Measurements from ENCODE around the gene UST.

UST gene

DNA sequence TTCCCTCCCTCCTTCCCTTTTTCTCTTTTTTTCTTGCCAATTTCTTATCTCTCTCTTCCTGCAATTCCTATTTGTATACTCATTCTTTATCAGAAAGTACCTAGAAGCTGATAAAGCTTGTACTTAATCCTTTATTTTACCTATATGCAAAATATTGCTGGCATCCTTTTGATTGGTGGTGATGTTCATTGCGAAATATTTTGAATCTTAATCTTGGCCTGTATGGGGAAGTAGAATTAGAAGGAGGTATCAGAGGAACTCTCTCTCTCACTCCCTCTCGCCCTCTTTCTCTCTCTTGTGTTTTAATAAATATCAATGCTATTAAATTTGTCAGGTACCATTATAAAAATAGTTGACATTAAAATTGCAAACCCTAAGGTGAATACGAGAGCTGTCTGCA, 52.8 kb downstream of the UST start:
- Mint-ChIP-seq H3K4me1 (peaks cover 36% of the 10 kb centered on the region), H3K4me3 (no peak overlapping the region), H3K27ac (no peak overlapping the region), H3K36me3 (no peaks in the 10 kb centered on the region), H3K9me3 (no peaks in the 10 kb centered on the region)
- DNase-seq (ENCODE audit: low spot score in 2 of 2) (no peak), ATAC-seq (no peak)

DNA sequence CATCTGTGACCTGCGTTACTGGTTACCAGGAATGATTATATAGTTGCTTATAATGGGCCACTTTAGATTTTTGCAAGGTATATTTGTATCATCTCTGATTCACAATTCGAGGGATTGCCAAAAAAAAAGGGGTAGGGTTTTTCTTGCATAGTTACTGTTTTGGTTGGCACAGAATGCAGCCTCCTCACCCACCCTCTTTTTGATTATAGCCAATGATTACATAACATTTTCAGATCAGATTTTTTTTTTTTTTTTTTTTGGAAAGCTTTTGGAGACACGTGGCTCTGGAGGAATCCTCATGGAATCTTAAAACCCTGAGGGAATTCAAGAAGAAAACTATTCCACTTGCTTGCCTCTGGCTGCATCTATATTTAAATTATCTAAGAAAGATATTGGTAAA, 53.7 kb downstream of the UST start:
- Mint-ChIP-seq H3K36me3 (no peaks in the 10 kb centered on the region), H3K4me1 (peaks cover 36% of the 10 kb centered on the region), H3K9me3 (no peaks in the 10 kb centered on the region), H3K4me3 (no peak overlapping the region), H3K27ac (no peak overlapping the region)
- no peak for ATAC-seq
- DNase-seq (ENCODE audit: low spot score in 2 of 2) = no peak

GRCh38 chr6:148803979-148804378, 57.1 kb downstream of the UST start:
- H3K36me3 Mint-ChIP-seq = no peaks in the 10 kb centered on the region
- ATAC-seq (no peak), DNase-seq (ENCODE audit: low spot score in 2 of 2) (no peak)
- H3K4me3 Mint-ChIP-seq = no peak overlapping the region
- no peak overlapping the region for H3K27ac Mint-ChIP-seq
- no peaks in the 10 kb centered on the region for H3K9me3 Mint-ChIP-seq
- H3K4me1 Mint-ChIP-seq = peaks cover 30% of the 10 kb centered on the region

DNA sequence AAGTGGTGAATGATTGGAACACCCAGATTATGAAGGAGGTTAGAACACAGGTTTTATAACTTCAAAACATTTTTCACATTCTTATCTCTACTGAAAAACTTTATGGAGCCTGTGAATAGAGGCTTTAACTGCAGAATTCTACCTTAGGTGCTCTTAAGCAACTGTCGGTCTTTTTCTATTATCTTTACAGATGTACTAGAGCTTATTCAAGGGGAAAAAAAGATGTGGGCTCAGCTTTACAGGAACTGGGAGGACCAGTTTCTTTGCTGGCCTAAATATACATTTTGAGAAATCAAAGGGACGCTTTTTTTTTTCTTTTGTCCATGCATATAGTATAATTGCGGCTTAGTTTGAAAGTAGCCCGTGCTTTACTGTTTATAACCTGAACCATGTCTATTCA, 58.9 kb downstream of the UST start:
- H3K27ac Mint-ChIP-seq = no peak overlapping the region
- H3K36me3 Mint-ChIP-seq = no peaks in the 10 kb centered on the region
- DNase-seq (ENCODE audit: low spot score in 2 of 2) (no peak), ATAC-seq (no peak)
- no peaks in the 10 kb centered on the region for H3K9me3 Mint-ChIP-seq
- no peak overlapping the region for H3K4me3 Mint-ChIP-seq
- H3K4me1 Mint-ChIP-seq = peaks cover 35% of the 10 kb centered on the region

GRCh38 chr6:148807784-148808183, 61.0 kb downstream of the UST start:
- H3K27ac Mint-ChIP-seq = no peak overlapping the region

GRCh38 chr6:148808786-148809304, 62.0 kb downstream of the UST start:
- H3K27ac Mint-ChIP-seq = no peak overlapping the region
- peaks cover 22% of the 10 kb centered on the region for H3K4me1 Mint-ChIP-seq
- DNase-seq (ENCODE audit: low spot score in 2 of 2) = no peak
- no peak overlapping the region for H3K4me3 Mint-ChIP-seq
- ATAC-seq = peak; percentile 42
- no peaks in the 10 kb centered on the region for H3K36me3 Mint-ChIP-seq
- no peaks in the 10 kb centered on the region for H3K9me3 Mint-ChIP-seq

More at GRCh38 chr6:148807784-148808183, 61.0 kb downstream of the UST start:
- no peak for DNase-seq (ENCODE audit: low spot score in 2 of 2)
- Mint-ChIP-seq H3K4me1 (peaks cover 27% of the 10 kb centered on the region), H3K9me3 (no peaks in the 10 kb centered on the region), H3K4me3 (no peak overlapping the region), H3K36me3 (no peaks in the 10 kb centered on the region)
- no peak for ATAC-seq

GRCh38 chr6:148811459-148811858, 64.6 kb downstream of the UST start:
- H3K27ac Mint-ChIP-seq = no peak overlapping the region
- ATAC-seq (no peak), DNase-seq (ENCODE audit: low spot score in 2 of 2) (no peak)
- H3K4me1 Mint-ChIP-seq = peaks cover 21% of the 10 kb centered on the region
- peaks cover 5% of the 10 kb centered on the region for H3K9me3 Mint-ChIP-seq
- H3K36me3 Mint-ChIP-seq = no peaks in the 10 kb centered on the region
- H3K4me3 Mint-ChIP-seq = no peak overlapping the region

- Mint-ChIP-seq H3K27ac (no peak overlapping the region), H3K4me1 (peaks cover 9% of the 10 kb centered on the region), H3K4me3 (no peak overlapping the region), H3K9me3 (peaks cover 5% of the 10 kb centered on the region), H3K36me3 (no peaks in the 10 kb centered on the region)
- no peak for ATAC-seq
- DNase-seq (ENCODE audit: low spot score in 2 of 2) = no peak
Measured at GRCh38 chr6:148814082-148814790, 67.4 kb downstream of the UST start.

DNA sequence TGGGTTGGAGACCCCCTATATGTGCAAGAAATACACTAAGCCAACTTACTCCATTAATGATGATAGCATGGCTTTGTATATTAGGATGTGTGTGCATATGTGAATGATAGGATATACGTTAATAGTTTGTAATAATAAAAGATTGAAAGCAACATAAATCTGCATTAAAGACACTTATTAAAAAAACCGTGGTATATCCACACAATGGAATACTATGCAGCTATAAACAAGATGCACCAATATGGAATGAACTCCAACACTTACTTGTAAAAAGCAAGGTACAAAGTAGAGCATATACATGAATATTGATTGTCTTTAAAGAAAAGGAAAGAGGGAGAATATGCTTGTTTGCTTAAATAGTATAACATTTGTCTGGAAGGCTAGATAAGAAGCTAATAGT, 68.0 kb downstream of the UST start:
- no peak for DNase-seq (ENCODE audit: low spot score in 2 of 2)
- Mint-ChIP-seq H3K9me3 (peaks cover 5% of the 10 kb centered on the region), H3K4me1 (peaks cover 6% of the 10 kb centered on the region), H3K27ac (no peak overlapping the region), H3K36me3 (no peaks in the 10 kb centered on the region), H3K4me3 (no peak overlapping the region)
- no peak for ATAC-seq

- H3K36me3 Mint-ChIP-seq = no peaks in the 10 kb centered on the region
- DNase-seq (ENCODE audit: low spot score in 2 of 2) (no peak), ATAC-seq (peak; percentile 62)
- no peak overlapping the region for H3K27ac Mint-ChIP-seq
- peaks cover 6% of the 10 kb centered on the region for H3K4me1 Mint-ChIP-seq
- H3K4me3 Mint-ChIP-seq = no peak overlapping the region
- H3K9me3 Mint-ChIP-seq = peaks cover 5% of the 10 kb centered on the region
Measured at GRCh38 chr6:148816117-148816516, 69.3 kb downstream of the UST start.

- ATAC-seq (no peak), DNase-seq (ENCODE audit: low spot score in 2 of 2) (no peak)
- peaks cover 5% of the 10 kb centered on the region for H3K9me3 Mint-ChIP-seq
- H3K4me1 Mint-ChIP-seq = peaks cover 6% of the 10 kb centered on the region
- H3K27ac Mint-ChIP-seq = no peak overlapping the region
- no peaks in the 10 kb centered on the region for H3K36me3 Mint-ChIP-seq
- H3K4me3 Mint-ChIP-seq = no peak overlapping the region
Measured at GRCh38 chr6:148817689-148818088, 70.9 kb downstream of the UST start.

DNA sequence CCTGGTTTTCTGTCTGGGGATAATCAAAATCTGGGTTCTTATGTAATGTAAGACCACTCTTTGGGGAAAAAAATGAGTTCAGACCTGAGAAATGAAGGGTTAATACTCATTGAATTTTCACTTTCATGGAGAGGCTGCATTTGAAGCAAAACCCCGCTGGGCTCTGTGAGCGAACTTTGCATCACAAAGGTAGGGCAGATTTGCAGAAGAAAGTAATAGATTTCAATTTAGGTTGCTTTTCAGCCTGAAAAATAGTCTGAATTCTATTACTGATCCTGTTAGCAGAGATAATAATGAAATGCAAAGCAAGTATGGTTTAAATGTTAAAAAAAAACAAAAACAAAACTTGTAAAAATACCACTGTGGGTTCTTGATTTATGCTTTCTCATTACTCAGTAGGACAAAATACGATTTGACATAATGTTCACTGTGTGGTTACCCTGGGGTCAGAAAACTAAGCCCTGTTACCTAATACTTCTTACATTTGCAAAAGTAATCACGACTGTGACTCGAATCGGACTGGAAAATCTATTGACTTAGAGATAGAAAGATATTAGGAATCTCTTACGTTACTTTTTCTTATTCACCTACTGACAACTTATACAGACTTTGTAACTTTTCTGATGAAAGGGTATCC, 72.2 kb downstream of the UST start:
- Mint-ChIP-seq H3K9me3 (peaks cover 5% of the 10 kb centered on the region), H3K4me3 (no peak overlapping the region), H3K27ac (no peak overlapping the region), H3K4me1 (peaks cover 6% of the 10 kb centered on the region), H3K36me3 (no peaks in the 10 kb centered on the region)
- ATAC-seq = no peak
- DNase-seq (ENCODE audit: low spot score in 2 of 2) = no peak

GRCh38 chr6:148819852-148820251, 73.0 kb downstream of the UST start:
- ATAC-seq = no peak
- DNase-seq (ENCODE audit: low spot score in 2 of 2) = no peak
- H3K9me3 Mint-ChIP-seq = peaks cover 3% of the 10 kb centered on the region
- no peak overlapping the region for H3K4me3 Mint-ChIP-seq
- peaks cover 9% of the 10 kb centered on the region for H3K4me1 Mint-ChIP-seq
- no peak overlapping the region for H3K27ac Mint-ChIP-seq
- no peaks in the 10 kb centered on the region for H3K36me3 Mint-ChIP-seq

DNA sequence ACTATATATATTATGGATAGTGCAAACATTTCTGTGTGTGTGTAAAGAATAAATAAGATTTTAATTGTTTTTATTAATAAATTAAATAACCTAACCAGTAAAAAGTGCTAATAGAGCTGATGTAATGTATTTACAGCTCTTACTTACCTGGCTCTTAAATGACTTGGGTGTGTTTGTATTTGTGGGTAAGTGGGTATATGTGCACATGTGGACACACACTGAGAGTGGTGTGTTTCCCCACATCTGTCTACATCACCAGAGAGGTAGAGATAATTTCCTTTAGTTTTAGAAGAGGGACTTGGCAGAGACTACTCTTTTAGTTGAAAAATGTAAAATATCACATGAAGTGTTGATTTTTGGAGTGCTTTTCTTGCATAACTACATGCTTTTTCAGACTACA, 76.0 kb downstream of the UST start:
- Mint-ChIP-seq H3K4me3 (no peak overlapping the region), H3K9me3 (no peaks in the 10 kb centered on the region), H3K27ac (no peak overlapping the region), H3K36me3 (no peaks in the 10 kb centered on the region), H3K4me1 (peaks cover 14% of the 10 kb centered on the region)
- DNase-seq (ENCODE audit: low spot score in 2 of 2) (no peak), ATAC-seq (no peak)

DNA sequence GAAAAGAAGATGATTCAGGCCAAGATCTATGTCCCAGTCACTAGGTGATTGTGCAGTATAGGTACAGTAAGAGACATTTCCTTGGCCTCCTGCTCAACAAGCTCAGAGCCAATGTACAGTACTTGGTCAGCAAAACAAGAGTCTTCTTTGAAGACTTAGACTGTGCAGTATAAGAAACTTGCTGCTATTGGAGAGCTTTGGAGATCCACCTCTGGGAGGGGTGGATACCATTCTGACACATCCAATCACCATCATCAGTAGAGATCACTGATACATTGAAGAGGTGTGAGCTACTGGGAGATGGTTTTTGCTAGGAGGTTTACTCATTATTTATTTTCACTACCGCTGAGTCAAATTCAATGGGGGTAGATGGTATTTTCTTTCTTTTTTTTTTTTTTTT, 77.5 kb downstream of the UST start:
- no peak overlapping the region for H3K4me3 Mint-ChIP-seq
- no peaks in the 10 kb centered on the region for H3K36me3 Mint-ChIP-seq
- H3K4me1 Mint-ChIP-seq = peaks cover 21% of the 10 kb centered on the region
- H3K27ac Mint-ChIP-seq = no peak overlapping the region
- no peaks in the 10 kb centered on the region for H3K9me3 Mint-ChIP-seq
- no peak for DNase-seq (ENCODE audit: low spot score in 2 of 2)
- peak; percentile 81 for ATAC-seq

DNA sequence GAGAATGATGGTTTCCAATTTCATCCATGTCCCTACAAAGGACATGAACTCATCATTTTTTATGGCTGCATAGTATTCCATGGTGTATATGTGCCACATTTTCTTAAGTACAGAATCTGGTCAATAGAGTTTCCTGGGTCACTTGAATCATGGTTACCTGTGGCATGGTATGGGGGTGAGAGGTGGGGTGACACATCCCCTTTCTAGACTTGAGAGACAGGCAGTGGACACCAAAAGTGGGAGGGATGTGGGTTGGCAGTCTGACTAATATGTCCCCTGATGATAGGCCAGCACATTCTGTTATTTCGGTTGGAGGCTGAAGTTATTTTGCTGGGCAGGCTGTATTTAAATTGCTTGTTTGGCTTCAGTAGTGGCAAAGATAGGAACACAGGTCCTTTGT, 78.1 kb downstream of the UST start:
- H3K9me3 Mint-ChIP-seq = no peaks in the 10 kb centered on the region
- H3K4me1 Mint-ChIP-seq = peaks cover 27% of the 10 kb centered on the region
- H3K36me3 Mint-ChIP-seq = no peaks in the 10 kb centered on the region
- H3K4me3 Mint-ChIP-seq = no peak overlapping the region
- ATAC-seq (peak; percentile 89), DNase-seq (ENCODE audit: low spot score in 2 of 2) (no peak)
- no peak overlapping the region for H3K27ac Mint-ChIP-seq
